Measurements from ENCODE around the gene UPK3A.

GRCh38 chr22:45278125-45278524 lies 6.6 kb upstream of the UPK3A start:
- no peak for TF ChIP-seq POLR2A (IDR thresholded peaks at IDR 0.05)
- no peak for TF ChIP-seq CTCF (IDR thresholded peaks at IDR 0.05)
